HepG2 (cell line): Measurements from ENCODE around the gene PEPD. TPM values are rescaled to one million over a fixed set of nuclear protein-coding genes. Genes with fewer than 3 reads are reported as not detected.

Source experiments
- ATAC-seq: fragments of 200-7000 bp; cut with Tn5 transposase; 3 replicates; pipeline ENCODE4 v1.9.1; 2020; ENCODE audit warnings: mild to moderate bottlenecking, moderate library complexity
- BruUV-seq: library from RNA; stranded (reverse); fragments of 400-500 nt; replicated peaks from 2 replicates; lab custom pipeline; 2021; lab: Mats Ljungman, UMichigan
- CTCF ChIA-PET: fragments of 300-600 bp; formaldehyde crosslinking; extraction: SDS; loops from one replicate; lab custom pipeline; 2021; ENCODE audit warnings: low total read pairs, inconsistent platforms, low intra/inter-chr PET ratio; lab: Yijun Ruan, JAX
- POLR2A ChIA-PET: fragments of 350-600 bp; sonication (Branson Sonifier 250); formaldehyde crosslinking; loops from one replicate; lab custom pipeline; 2020; ENCODE audit warnings: antibody characterized with exemption, inconsistent platforms; lab: Yijun Ruan, JAX
- DNase-seq: peaks from one replicate; pipeline ENCODE4 v3.0.0-alpha.2; 2015; ENCODE audit warnings: low spot score
- FAIRE-seq: peaks from 3 replicates; lab custom pipeline; 2011; peaks lifted over from hg19 to GRCh38; lab: Jason Lieb, UNC
- H2AFZ ChIP-seq: one replicate; pipeline ENCODE4 v1.6.1; 2011; ENCODE audit warnings: low read length, inconsistent platforms
- H3K27ac ChIP-seq: fragments of 300-600 bp; 3 replicates; pipeline ENCODE4 v1.8.0; 2011; ENCODE audit warnings: mixed run types, mild to moderate bottlenecking, mixed read lengths, low read length, inconsistent platforms; ENCODE audit not compliant: insufficient read depth; ENCODE audit errors: extremely low read length
- H3K27me3 ChIP-seq, 2 experiments: fragments of 200-600 bp in 1 of 2; 2 replicates in 1 of 2; 3 replicates in 1 of 2; pipeline versions ENCODE4 v1.6.0 to v1.8.0; 2011; ENCODE audit warnings: low read length in 2 of 2, mild to moderate bottlenecking in 2 of 2, moderate library complexity in 2 of 2, inconsistent platforms in 1 of 2; ENCODE audit not compliant: insufficient read depth in 2 of 2, control insufficient read depth in 1 of 2
- H3K36me3 ChIP-seq, 2 experiments: fragments of 200-600 bp in 1 of 2; replicated peaks in 1 of 2; 2 replicates in 1 of 2; 3 replicates in 1 of 2; pipeline versions ENCODE4 v1.5.1 to v1.8.0; 2011; ENCODE audit warnings: low read length in 2 of 2, inconsistent platforms in 1 of 2; ENCODE audit not compliant: insufficient read depth in 2 of 2, control insufficient read depth in 1 of 2
- H3K4me1 ChIP-seq: 2 replicates; pipeline ENCODE4 v1.5.1; 2012; ENCODE audit warnings: low read length, inconsistent platforms; ENCODE audit not compliant: insufficient read depth
- H3K4me2 ChIP-seq: 2 replicates; pipeline ENCODE4 v1.6.0; 2011; ENCODE audit warnings: low read depth, low read length, inconsistent platforms
- H3K4me3 ChIP-seq, 3 experiments: fragments of 200-600 bp in 1 of 3; sonication (generic), shearing (Covaris generic) in 1 of 3; replicated peaks in 1 of 3; 2 replicates each; pipeline ENCODE4 v1.5.1; 2011 to 2016; ENCODE audit warnings: low read length in 3 of 3, inconsistent platforms in 2 of 3, low read depth in 2 of 3, mild to moderate bottlenecking in 2 of 3, control low read depth in 1 of 3, mixed read lengths in 1 of 3; ENCODE audit not compliant: insufficient read depth in 1 of 3
- H3K79me2 ChIP-seq: one replicate; pipeline ENCODE4 v1.6.1; 2011; ENCODE audit warnings: low read length, inconsistent platforms; ENCODE audit not compliant: insufficient read depth
- H3K9ac ChIP-seq: 2 replicates; pipeline ENCODE4 v1.6.0; 2011; ENCODE audit warnings: mild to moderate bottlenecking, low read depth, low read length, inconsistent platforms; ENCODE audit not compliant: insufficient read depth
- H3K9me3 ChIP-seq: 2 replicates; pipeline ENCODE4 v1.5.1; 2012; ENCODE audit warnings: mild to moderate bottlenecking, low read length
- H4K20me1 ChIP-seq: 2 replicates; pipeline ENCODE4 v1.6.0; 2011; ENCODE audit warnings: inconsistent platforms, mild to moderate bottlenecking, low read length, moderate library complexity; ENCODE audit not compliant: insufficient read depth
- CENPT ChIP-seq: sonication (generic); formaldehyde crosslinking; IDR thresholded peaks from 2 replicates; pipeline ENCODE4 v1.8.0; 2022; ENCODE audit warnings: low read depth, mild to moderate bottlenecking, moderate library complexity, missing genetic modification reagents
- HMGA1 ChIP-seq: sonication (generic); formaldehyde crosslinking; conservative IDR thresholded peaks from 2 replicates; pipeline ENCODE4 v1.4.0; 2020; ENCODE audit warnings: missing genetic modification reagents
- IRF1 ChIP-seq: sonication (generic); formaldehyde crosslinking; IDR thresholded peaks from 2 replicates; pipeline ENCODE4 v1.4.0; 2020; ENCODE audit warnings: low read depth, mild to moderate bottlenecking, missing genetic modification reagents
- MEF2D ChIP-seq: sonication (generic); formaldehyde crosslinking; IDR thresholded peaks from 2 replicates; pipeline ENCODE4 v1.5.1; 2020; ENCODE audit warnings: mild to moderate bottlenecking, missing genetic modification reagents
- MIER3 ChIP-seq: IDR thresholded peaks from 2 replicates; pipeline ENCODE4 v1.6.1; 2016; ENCODE audit warnings: missing compliant biosample characterization, borderline replicate concordance
- MTF2 ChIP-seq: sonication (generic); formaldehyde crosslinking; IDR thresholded peaks from 2 replicates; pipeline ENCODE4 v1.5.0; 2020; ENCODE audit warnings: missing genetic modification reagents, borderline replicate concordance
- NCOA2 ChIP-seq: sonication (generic); formaldehyde crosslinking; IDR thresholded peaks from 2 replicates; pipeline ENCODE4 v1.8.0; 2022; ENCODE audit warnings: inconsistent platforms
- NR0B2 ChIP-seq: sonication (generic); formaldehyde crosslinking; IDR thresholded peaks from 2 replicates; pipeline ENCODE4 v1.4.0; 2020; ENCODE audit warnings: mild to moderate bottlenecking, missing genetic modification reagents
- PBX3 ChIP-seq: sonication (generic); formaldehyde crosslinking; IDR thresholded peaks from 2 replicates; pipeline ENCODE4 v1.8.1; 2023; ENCODE audit warnings: missing genetic modification reagents, inconsistent platforms, borderline replicate concordance
- SNRNP70 ChIP-seq: fragments of 200-400 bp; formaldehyde crosslinking; IDR thresholded peaks from 2 replicates; pipeline ENCODE4 v1.6.1; 2017; ENCODE audit warnings: mild to moderate bottlenecking, low read depth, low read length, moderate library complexity
- ZNF160 ChIP-seq: sonication (generic); formaldehyde crosslinking; IDR thresholded peaks from 2 replicates; pipeline ENCODE4 v1.8.0; 2022; ENCODE audit warnings: mild to moderate bottlenecking, inconsistent platforms, missing genetic modification reagents
- ZNF329 ChIP-seq: sonication (generic); formaldehyde crosslinking; IDR thresholded peaks from 2 replicates; pipeline ENCODE4 v1.9.0; 2021; ENCODE audit warnings: low read depth, mild to moderate bottlenecking, missing genetic modification reagents
- ZNF646 ChIP-seq: sonication (generic); formaldehyde crosslinking; IDR thresholded peaks from 2 replicates; pipeline ENCODE4 v1.9.0; 2021; ENCODE audit warnings: mild to moderate bottlenecking, missing genetic modification reagents
- ZNF816 ChIP-seq: sonication (generic); formaldehyde crosslinking; IDR thresholded peaks from 2 replicates; pipeline ENCODE4 v1.8.0; 2022; ENCODE audit warnings: missing genetic modification reagents, mild to moderate bottlenecking, borderline replicate concordance
- WGBS: methylation state at CpG from one replicate; pipeline ENCODE4 v1.1.6; 2017; ENCODE audit warnings: low lambda C conversion rate; 5-methylcytosine and 5-hydroxymethylcytosine counted together
- in situ Hi-C: cut with HindIII; loops from 2 replicates; pipeline ENCODE4 v1.10.0; 2017; ENCODE audit warnings: low pct_unique_long_range_greater_than_20kb; ENCODE audit not compliant: extremely low pct_ligation_motif_present
- intact Hi-C: fragments of 100-400 bp; cut with micrococcal nuclease; formaldehyde crosslinking; loops from one replicate; pipeline ENCODE4 v1.10.0; 2022; ENCODE audit not compliant: unreplicated experiment
- polyA plus RNA-seq, 8 experiments: library from polyadenylated mRNA; depleted of rRNA in 3 of 8; stranded (reverse) in 7 of 8; unstranded in 1 of 8; fragments of >200 nt; fragmentation: Illumina TruSeq in 4 of 8; extraction: Trizol in 4 of 8; gene quantifications; 2 replicates each; pipeline versions ENCODE4 v1.2.1 to v1.2.3, GENCODE V29; 2011 to 2016; ENCODE audit warnings: low read depth in 4 of 8, missing spikeins in 1 of 8, mixed read lengths in 1 of 8; ENCODE audit not compliant: insufficient read depth in 1 of 8
- total RNA-seq, 5 experiments: library from RNA; depleted of rRNA; stranded (reverse); fragments of >200 nt; fragmentation: Illumina TruSeq; extraction: Trizol; gene quantifications; 2 replicates each; pipeline ENCODE4 v1.2.3, GENCODE V29; 2016; ENCODE audit warnings: low read depth in 1 of 5

Gene PEPD
- total and polyA plus RNA-seq, 2 of the 13 experiments (the other 11 are each of a cell fraction or from before 2014, with no cell fraction given): 60.7 to 75.1 TPM

- Histone ChIP-seq H4K20me1 (no peaks in the 10 kb centered on the region), H3K27me3 (no peaks in the 10 kb centered on the region), H3K4me2 (no peak overlapping the region), H3K27ac (no peak overlapping the region), H3K9me3 (no peaks in the 10 kb centered on the region), H3K9ac (no peak overlapping the region), H3K36me3 (peaks cover 4 to 12% of the 10 kb centered on the region in 2 experiments; a peak in 4 of 5 replicates), H3K4me3 (no peak overlapping the region), H3K4me1 (no peaks in the 10 kb centered on the region), H3K79me2 (no peaks in the 10 kb centered on the region), H2AFZ (no peak overlapping the region)
- DNase-seq (no peak), FAIRE-seq (no peak), ATAC-seq (no peak)
- ChIA-PET POLR2A (no interaction called here), CTCF (no interaction called here)
- TF ChIP-seq ZNF816 (CRISPR knock-in tag) (no peak), CENPT (CRISPR knock-in tag) (no peak), HMGA1 (CRISPR knock-in tag) (no peak), IRF1 (CRISPR knock-in tag) (no peak), ZNF160 (CRISPR knock-in tag) (no peak), ZNF329 (no peak), ZNF646 (CRISPR knock-in tag) (no peak), NR0B2 (no peak), MIER3 (CRISPR knock-in tag) (no peak), MTF2 (no peak), MEF2D (no peak), PBX3 (CRISPR knock-in tag) (no peak), SNRNP70 (no peak), NCOA2 (CRISPR knock-in tag) (no peak)
- intact Hi-C loops: no loop called here
- in situ Hi-C loops: no loop called here
- 76% methylated on average over 7 of the region's 10 CpGs for WGBS
- no TSS peak for BruUV-seq
These were observed 56.9 kb downstream of the PEPD start for GRCh38 chr19:33464733-33465115.
